ENCODE measurements around the gene CRYBA1. TPM values are rescaled to one million over a fixed set of nuclear protein-coding genes. Genes with fewer than 3 reads are reported as not detected.
A peak's percentile ranks its signal among the peaks of the same experiment; 100 is the strongest.
"Not testable (repeated sequence)": the region's sequence is repeated elsewhere in the genome, so short reads cannot be mapped to it uniquely, and the experiment has no call there.

CRYBA1 gene
- total and polyA plus RNA-seq, 2 donors, result not detected

DNA sequence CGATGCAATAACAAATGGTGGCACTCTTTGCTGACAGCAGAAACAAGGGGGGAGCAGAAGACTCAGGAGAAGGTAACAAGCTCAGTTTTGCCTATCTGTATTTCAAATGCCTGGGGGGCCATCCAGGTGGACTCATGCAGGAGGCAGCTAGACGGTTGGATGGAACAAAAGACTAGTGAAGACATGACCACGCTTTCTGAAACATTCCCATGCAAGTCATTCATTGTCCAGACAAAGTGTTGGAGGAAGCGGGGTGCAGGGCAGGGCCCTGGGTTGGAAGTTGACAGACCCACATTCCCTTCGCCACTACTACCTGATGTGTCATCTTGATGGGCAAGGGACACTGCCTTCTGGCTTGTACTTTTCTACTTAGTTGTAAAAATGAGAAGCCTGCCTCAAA is 29.8 kb upstream of the CRYBA1 start:
- DNase-seq (ENCODE audit: extremely low spot score), result no peak
- Histone ChIP-seq H3K36me3 (ENCODE audit: insufficient read depth) (no peaks in the 10 kb centered on the region), H3K27ac (ENCODE audit: low read depth) (no peak overlapping the region), H3K4me3 (ENCODE audit: low read depth, low read length) (no peak overlapping the region), H3K4me1 (ENCODE audit: insufficient read depth) (no peaks in the 10 kb centered on the region)
- WGBS, result 82% methylated on average over 5 of the region's 5 CpGs

DNA sequence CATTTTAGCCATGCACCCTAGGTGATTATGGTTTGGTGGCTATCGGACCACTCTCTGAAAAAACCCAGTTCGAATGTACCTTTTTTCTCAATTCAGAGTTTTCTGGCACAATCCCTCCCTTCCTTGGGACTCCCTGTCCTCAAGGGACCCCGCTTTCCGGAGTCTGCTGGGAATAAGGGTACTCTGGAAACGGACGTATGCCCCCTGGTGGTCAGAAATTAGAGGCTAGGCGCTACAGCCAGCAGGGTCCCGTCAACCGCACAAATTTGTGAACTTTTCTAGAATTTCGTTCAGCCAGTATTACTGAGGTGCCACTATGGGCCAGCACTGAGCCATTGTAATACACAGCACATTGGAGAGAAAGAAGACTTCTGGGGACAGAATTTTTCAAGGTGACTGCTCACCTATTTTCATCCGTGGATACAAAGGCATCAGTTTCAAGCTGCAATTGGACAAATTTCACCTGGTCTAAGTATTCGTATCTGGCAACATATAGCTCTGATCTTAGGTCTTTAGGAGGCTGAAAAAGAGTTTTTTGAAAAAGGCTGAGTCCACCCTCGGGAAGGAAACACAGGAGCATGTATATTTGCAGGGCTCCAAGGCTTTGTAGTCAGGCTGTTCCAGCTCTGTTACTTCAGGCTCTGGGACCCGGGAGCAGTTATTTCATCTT is 27.1 kb upstream of the CRYBA1 start:
- peak; percentile 43 for DNase-seq (ENCODE audit: extremely low spot score)
- 14% methylated on average over 14 of the region's 14 CpGs for WGBS
- no peaks in the 10 kb centered on the region for H3K4me1 ChIP-seq (ENCODE audit: insufficient read depth)
- H3K4me3 ChIP-seq (ENCODE audit: low read depth, low read length), result no peak overlapping the region
- no peak overlapping the region for H3K27ac ChIP-seq (ENCODE audit: low read depth)
- H3K36me3 ChIP-seq (ENCODE audit: insufficient read depth), result no peaks in the 10 kb centered on the region

DNA sequence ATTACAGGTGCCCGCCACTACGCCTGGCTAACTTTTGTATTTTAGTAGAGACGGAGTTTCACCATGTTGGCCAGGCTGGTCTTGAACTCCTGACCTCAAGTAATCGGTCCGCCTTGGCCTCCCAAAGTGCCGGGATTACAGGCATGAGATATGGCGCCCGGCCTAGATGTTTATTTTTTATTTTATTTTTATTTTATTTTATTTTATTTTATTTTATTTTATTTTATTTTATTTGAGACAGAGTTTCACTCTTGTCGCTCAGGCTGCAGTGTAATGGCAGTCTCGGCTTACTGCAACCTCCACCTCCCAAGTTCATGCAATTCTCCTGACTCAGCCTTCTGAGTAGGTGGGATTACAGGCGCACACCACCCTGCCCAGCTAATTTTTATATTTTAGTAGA is 25.3 kb upstream of the CRYBA1 start:
- WGBS, result 95% methylated on average over 11 of the region's 11 CpGs
- H3K36me3 ChIP-seq (ENCODE audit: insufficient read depth); H3K4me1 ChIP-seq (ENCODE audit: insufficient read depth); H3K4me3 ChIP-seq (ENCODE audit: low read depth, low read length); DNase-seq (ENCODE audit: extremely low spot score); H3K27ac ChIP-seq (ENCODE audit: low read depth): not testable (repeated sequence)

DNA sequence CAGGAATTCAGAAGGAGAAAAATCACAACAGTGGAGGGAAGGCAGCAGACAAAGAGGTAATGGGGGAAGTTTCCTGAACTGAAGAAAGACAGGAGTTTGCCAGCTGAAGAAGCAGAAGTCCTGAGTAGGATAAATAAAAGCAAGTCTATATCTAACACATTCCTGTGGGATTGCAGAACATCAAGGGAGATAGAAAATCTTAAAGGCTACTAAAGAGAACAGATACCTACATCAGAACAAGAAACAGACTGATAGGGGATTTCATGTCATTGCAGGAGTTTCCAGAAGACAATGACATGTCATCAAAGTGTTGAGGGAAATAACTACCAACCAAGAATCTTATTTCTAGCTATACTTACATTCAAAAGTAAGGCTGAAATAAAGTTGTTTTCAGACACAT is 21.3 kb upstream of the CRYBA1 start:
- H3K27ac ChIP-seq (ENCODE audit: low read depth), result no peak overlapping the region
- no peaks in the 10 kb centered on the region for H3K4me1 ChIP-seq (ENCODE audit: insufficient read depth)
- no peaks in the 10 kb centered on the region for H3K36me3 ChIP-seq (ENCODE audit: insufficient read depth)
- no peak for DNase-seq (ENCODE audit: extremely low spot score)
- H3K4me3 ChIP-seq (ENCODE audit: low read depth, low read length), result no peak overlapping the region

DNA sequence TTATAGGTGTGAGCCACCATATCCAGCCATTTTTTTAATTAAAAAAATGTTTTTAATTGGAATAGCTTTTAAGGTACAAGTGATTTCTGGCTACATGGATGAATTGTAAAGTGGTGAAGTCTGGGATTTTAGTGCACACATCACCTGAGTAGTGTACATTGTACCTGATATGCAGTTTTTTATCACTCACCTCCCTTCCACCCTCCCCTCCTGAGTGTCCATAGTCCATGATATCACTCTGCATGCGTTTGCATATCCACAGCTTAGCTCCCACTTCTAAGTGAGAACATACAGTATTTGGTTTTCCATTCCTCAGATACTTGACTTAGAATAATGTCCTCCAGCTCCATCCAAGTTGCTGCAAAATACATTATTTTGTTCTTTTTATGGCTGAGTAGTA is 13.4 kb upstream of the CRYBA1 start:
- Histone ChIP-seq H3K4me1 (ENCODE audit: insufficient read depth) (no peaks in the 10 kb centered on the region), H3K36me3 (ENCODE audit: insufficient read depth) (no peaks in the 10 kb centered on the region), H3K27ac (ENCODE audit: low read depth) (no peak overlapping the region), H3K4me3 (ENCODE audit: low read depth, low read length) (no peak overlapping the region)
- whole genome bisulfite sequencing, result 93% methylated on average over 1 of the region's 1 CpG
- DNase-seq (ENCODE audit: extremely low spot score), result no peak

DNA sequence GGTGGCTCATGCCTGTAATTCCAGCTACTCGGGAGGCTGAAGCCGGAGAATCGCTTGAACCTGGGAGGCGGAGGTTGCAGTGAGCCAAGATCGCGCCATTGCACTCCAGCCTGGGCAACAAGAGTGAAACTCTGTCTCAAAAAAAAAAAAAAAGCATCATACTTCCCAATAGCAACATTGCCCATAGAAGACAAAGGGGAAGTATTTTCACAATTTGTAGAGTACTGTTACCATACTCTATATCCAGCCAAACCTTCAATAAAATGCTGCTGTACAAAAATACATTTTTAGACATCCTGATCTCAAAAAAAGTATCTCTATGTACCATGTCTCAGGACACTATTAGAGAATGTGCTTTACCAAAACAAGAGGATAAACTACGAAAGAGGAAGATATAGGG is 11.7 kb upstream of the CRYBA1 start:
- DNase-seq (ENCODE audit: extremely low spot score); H3K4me1 ChIP-seq (ENCODE audit: insufficient read depth); H3K4me3 ChIP-seq (ENCODE audit: low read depth, low read length); H3K36me3 ChIP-seq (ENCODE audit: insufficient read depth); H3K27ac ChIP-seq (ENCODE audit: low read depth): not testable (repeated sequence)
- WGBS, result 95% methylated on average over 7 of the region's 7 CpGs

DNA sequence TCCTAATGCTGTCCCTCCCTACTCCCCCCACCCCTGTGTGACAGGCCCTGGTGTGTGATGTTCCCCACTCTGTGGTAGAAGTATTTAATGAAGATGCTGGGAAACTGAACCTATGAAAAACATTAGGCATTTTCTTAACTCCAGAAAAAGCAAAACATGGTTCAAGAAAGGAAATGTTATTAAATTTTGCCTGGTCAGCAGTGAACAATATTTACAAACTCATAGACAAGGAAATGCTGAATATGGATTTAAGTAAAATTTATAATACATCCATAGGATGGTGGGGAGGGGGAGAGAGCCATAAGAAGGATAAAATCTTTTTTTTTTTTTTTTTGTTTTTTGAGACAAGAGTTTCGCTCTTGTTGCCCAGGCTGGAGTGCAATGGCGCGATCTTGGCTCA is 10.8 kb upstream of the CRYBA1 start:
- Histone ChIP-seq H3K4me1 (ENCODE audit: insufficient read depth) (no peaks in the 10 kb centered on the region), H3K27ac (ENCODE audit: low read depth) (no peak overlapping the region), H3K4me3 (ENCODE audit: low read depth, low read length) (no peak overlapping the region), H3K36me3 (ENCODE audit: insufficient read depth) (no peaks in the 10 kb centered on the region)
- WGBS, result 97% methylated on average over 3 of the region's 3 CpGs
- DNase-seq (ENCODE audit: extremely low spot score), result no peak

DNA sequence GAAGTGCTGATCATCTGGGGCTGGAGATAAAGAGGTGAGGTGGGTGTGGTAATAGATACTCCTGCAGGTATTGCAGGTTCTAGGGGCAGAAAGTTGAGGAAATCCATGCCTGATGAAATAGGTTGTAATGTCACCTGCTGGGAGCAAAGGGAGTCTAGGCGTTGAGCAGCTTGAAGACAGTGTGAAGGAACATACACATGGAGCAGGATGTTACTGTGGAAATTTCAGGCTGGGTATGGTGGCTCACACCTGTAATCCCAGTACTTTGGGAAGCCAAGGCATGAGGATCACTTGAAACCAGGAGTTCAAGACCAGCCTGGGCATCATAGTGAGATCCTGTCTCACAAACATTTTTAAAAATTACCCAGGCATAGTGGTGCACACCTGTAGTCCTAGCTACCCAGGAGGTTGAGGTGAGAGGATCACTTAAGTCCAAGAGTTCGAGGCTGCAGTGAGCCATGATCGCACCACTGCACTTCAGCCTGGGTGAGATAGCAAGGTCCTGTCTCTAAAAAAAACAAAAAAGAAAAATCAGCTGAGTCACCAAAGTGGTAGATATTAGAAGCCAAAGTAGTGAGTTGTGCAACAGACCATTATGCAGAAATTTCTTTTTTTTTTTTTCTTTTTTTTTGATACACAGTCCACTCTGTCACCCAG is 9.1 kb upstream of the CRYBA1 start:
- DNase-seq (ENCODE audit: extremely low spot score), result no peak
- 88% methylated on average over 3 of the region's 3 CpGs for WGBS
- no peaks in the 10 kb centered on the region for H3K36me3 ChIP-seq (ENCODE audit: insufficient read depth)
- H3K27ac ChIP-seq (ENCODE audit: low read depth), result no peak overlapping the region
- H3K4me1 ChIP-seq (ENCODE audit: insufficient read depth), result no peaks in the 10 kb centered on the region
- no peak overlapping the region for H3K4me3 ChIP-seq (ENCODE audit: low read depth, low read length)

DNA sequence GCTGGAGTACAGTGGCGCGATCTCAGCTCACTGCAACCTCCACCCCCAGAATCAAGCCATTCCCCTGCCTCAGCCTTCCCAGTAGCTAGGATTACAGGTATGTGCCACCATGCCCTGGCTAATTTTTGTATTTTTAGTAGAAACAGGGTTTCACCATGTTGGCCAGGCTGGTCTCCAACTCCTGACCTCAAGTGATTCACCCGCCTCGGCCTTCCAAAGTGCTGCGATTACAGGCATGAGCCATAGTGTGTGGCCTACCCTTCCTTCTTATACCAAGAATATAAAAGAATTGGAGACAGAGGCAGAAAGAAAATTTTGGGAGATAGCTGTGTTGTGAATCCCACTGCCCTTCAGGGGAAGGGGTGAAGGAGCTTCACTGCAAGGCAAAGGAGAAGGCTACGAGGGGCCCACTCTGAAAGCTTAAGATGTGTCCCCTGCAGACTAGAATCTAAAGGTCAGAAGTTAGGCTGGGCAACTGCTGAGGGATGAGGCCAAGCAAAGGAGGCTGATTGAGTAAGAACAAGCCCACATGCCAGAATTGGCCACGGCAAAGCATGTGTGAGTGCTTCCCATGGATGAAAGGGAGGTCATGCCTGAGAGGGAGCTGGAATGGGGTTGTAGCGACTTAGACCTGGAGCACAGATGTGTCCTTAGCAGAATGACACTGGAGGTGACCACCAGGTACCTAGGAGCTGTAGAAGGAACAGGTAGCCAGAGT is 8.4 kb upstream of the CRYBA1 start:
- no peak overlapping the region for H3K27ac ChIP-seq (ENCODE audit: low read depth)

DNA sequence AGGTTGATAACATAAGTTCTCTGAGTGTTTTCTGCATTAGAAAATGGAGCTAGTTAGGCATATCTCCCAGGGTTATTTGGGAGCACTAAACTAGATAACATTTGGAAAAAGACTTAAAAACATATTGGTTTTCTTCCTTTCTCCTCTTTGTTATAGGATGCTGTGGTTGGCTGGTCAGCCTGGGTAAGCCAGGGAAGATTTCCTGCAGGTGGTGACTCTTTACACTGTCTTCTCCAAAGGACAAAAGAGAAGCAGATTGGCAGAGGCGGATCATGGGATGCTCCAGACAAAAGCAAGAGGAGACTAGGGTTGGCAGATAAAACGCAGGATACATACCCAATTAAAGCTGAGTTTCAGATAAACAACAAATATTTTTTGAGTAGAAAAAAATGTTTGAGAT is 6.2 kb upstream of the CRYBA1 start:
- Histone ChIP-seq H3K36me3 (ENCODE audit: insufficient read depth) (no peaks in the 10 kb centered on the region), H3K27ac (ENCODE audit: low read depth) (no peak overlapping the region), H3K4me1 (ENCODE audit: insufficient read depth) (no peaks in the 10 kb centered on the region), H3K4me3 (ENCODE audit: low read depth, low read length) (no peak overlapping the region)
- WGBS, result 60% methylated on average over 2 of the region's 2 CpGs
- DNase-seq (ENCODE audit: extremely low spot score), result no peak

More for the DNA sequence above, 8.4 kb upstream of the CRYBA1 start:
- no peak for DNase-seq (ENCODE audit: extremely low spot score)
- no peaks in the 10 kb centered on the region for H3K4me1 ChIP-seq (ENCODE audit: insufficient read depth)
- no peak overlapping the region for H3K4me3 ChIP-seq (ENCODE audit: low read depth, low read length)
- H3K36me3 ChIP-seq (ENCODE audit: insufficient read depth), result no peaks in the 10 kb centered on the region
- WGBS, result 92% methylated on average over 8 of the region's 8 CpGs

DNA sequence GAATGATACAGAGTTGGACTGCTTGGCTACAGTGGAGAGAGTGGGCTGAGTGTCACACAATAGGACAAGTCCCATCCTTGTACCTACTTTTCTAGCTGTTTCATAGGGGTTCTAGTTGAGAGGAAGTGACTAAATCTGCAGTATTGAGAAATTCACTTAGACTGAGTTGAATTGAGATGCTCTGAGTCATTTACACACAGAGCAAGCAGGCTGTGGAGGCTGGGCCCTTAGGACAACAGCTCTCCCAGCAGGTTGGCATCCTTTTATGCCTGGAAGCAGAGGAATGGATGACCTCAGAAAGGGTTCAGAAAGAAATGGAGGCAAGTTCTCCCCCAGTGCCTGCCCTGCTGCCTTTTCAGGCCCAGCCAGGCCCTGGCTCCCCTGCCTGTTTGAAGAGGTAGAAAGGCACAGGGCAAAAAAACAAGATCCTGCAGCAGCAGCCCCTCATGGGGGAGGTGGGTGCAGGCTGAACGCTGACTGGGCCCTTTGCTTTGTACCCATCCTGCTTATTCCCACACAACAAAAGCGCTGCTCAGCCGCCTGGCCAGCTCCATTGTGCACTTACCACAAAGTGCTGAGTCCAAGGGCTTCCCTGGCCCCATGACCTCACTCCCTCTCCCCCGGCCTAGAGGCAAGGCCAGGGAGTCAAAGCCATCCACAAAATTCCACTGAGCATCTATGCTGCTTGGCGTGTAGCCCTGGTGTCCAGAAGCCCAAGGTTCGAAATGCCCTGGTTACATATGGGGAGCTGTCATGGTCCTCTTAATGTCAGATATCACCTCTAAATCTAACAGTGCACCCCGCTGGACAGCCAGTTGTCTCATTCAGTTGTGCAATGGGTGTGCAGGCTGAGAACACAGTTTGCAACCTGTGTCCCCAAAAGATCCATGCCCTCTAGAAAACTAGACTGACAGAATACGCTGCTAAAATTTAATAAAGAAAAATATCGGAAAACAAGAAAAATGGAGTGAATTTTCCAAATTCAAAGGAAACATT is 5.4 kb upstream of the CRYBA1 start:
- 86% methylated on average over 9 of the region's 9 CpGs for WGBS
- H3K27ac ChIP-seq (ENCODE audit: low read depth), result no peak overlapping the region
- H3K4me1 ChIP-seq (ENCODE audit: insufficient read depth), result no peaks in the 10 kb centered on the region
- peak; percentile 11 for DNase-seq (ENCODE audit: extremely low spot score)
- H3K4me3 ChIP-seq (ENCODE audit: low read depth, low read length), result no peak overlapping the region
- H3K36me3 ChIP-seq (ENCODE audit: insufficient read depth), result no peaks in the 10 kb centered on the region

DNA sequence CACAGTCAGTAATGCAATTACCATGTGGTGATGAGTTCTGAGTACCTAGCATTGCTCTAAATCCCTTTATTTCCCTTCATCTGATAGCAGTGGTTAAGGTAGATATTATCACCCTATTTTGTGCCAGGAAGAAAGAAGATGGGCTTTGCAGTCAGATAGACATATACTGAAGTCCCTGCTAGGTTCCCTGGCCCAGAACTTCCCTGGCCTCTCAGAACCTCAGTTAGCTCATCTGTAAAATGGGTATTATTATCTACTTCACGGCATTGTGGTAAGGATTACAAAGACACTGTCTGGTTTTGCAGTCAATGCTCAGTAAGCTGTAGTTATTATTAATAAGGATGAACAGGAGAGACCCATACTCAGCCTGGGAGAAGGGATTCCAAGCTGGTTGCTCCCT is 4.6 kb upstream of the CRYBA1 start:
- H3K4me3 ChIP-seq (ENCODE audit: low read depth, low read length), result no peak overlapping the region
- WGBS, result 87% methylated on average over 1 of the region's 1 CpG

DNA sequence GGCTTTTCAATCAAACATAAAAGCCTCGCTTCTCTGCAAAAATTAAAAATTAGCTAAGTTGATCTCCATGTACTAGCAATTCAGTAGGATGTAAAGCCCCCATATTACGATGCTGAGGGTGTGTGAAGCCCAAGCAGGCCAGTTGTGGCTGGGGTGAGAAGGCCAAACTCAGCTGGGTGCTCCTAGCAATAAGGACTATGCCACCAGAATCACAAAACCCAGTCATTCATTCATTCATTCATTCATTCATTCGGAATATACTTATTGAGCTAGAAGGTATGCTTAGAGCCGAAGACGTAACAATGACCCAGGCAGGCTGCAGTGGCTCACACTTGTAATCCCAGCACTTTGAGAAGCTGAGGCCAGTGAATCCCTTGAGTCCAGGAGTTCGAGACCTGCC is 3.9 kb upstream of the CRYBA1 start:
- H3K4me1 ChIP-seq (ENCODE audit: insufficient read depth), result no peaks in the 10 kb centered on the region
- no peaks in the 10 kb centered on the region for H3K36me3 ChIP-seq (ENCODE audit: insufficient read depth)
- no peak overlapping the region for H3K4me3 ChIP-seq (ENCODE audit: low read depth, low read length)
- DNase-seq (ENCODE audit: extremely low spot score), result no peak
- WGBS, result 96% methylated on average over 6 of the region's 6 CpGs
- no peak overlapping the region for H3K27ac ChIP-seq (ENCODE audit: low read depth)

More for the DNA sequence above, 4.6 kb upstream of the CRYBA1 start:
- H3K36me3 ChIP-seq (ENCODE audit: insufficient read depth), result no peaks in the 10 kb centered on the region
- no peak for DNase-seq (ENCODE audit: extremely low spot score)
- no peak overlapping the region for H3K27ac ChIP-seq (ENCODE audit: low read depth)
- H3K4me1 ChIP-seq (ENCODE audit: insufficient read depth), result no peaks in the 10 kb centered on the region

Data from urinary bladder (tissue), 4 donors.